Mesodermal cell (in vitro differentiated cells): Measurements from ENCODE around the gene JAGN1.
"Not testable (repeated sequence)": the region's sequence is repeated elsewhere in the genome, so short reads cannot be mapped to it uniquely, and the experiment has no call there.

Source experiments
- H3K27ac ChIP-seq: 2 replicates; pipeline ENCODE4 v1.7.0; 2013; ENCODE audit warnings: mild to moderate bottlenecking, low read depth, low read length, moderate library complexity; ENCODE audit not compliant: severe bottlenecking
- H3K36me3 ChIP-seq: 2 replicates; pipeline ENCODE4 v1.7.1; 2013; ENCODE audit warnings: mild to moderate bottlenecking, low read length, moderate library complexity; ENCODE audit not compliant: control insufficient read depth, insufficient read depth
- H3K4me1 ChIP-seq: one replicate; pipeline ENCODE4 v1.7.1; 2013; ENCODE audit warnings: mild to moderate bottlenecking, low read length; ENCODE audit not compliant: insufficient read depth, control insufficient read depth, poor library complexity, severe bottlenecking
- H3K4me3 ChIP-seq: 2 replicates; pipeline ENCODE4 v1.7.0; 2013; ENCODE audit warnings: low read length, control low read depth, mild to moderate bottlenecking; ENCODE audit not compliant: insufficient read depth, poor library complexity, severe bottlenecking; ENCODE audit errors: extremely low read depth
- H3K9me3 ChIP-seq: 2 replicates; pipeline ENCODE4 v1.7.1; 2013; ENCODE audit warnings: mild to moderate bottlenecking, low read length, moderate library complexity; ENCODE audit not compliant: control insufficient read depth
- whole genome bisulfite sequencing, 2 experiments: methylation state at CpG; one replicate each; pipeline ENCODE4 v1.1.5; 2013; ENCODE audit warnings: missing lambda C conversion rate in 2 of 2; ENCODE audit not compliant: insufficient coverage in 2 of 2; 5-methylcytosine and 5-hydroxymethylcytosine counted together

Gene JAGN1

DNA sequence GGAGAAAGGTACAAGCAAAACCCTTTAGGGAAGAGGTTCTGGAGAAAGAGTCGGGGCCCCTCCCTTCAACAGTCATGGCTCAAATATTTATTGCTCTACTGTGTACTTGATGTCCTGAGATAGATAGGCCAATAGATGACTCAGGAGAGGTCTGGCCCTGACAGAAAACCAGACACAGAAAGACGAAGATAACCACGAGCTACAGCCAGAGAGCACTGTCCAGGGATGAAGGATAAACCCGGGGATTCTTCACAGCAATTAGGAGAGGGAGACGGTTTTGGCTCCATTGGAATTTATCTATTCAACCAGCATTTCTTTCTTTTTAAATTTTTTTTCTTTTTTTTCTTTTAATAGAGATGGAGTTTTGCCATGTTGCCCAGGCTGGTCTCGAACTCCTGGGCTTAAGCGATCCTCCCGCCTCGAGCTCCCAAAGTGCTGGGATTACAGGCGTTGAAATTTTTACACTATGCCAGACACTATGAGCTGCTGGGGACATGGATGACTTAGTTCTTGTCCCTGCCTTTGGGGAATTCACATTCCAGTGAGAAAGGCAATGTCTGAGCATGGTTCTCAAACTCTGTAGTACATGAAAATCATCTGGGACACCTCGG, 5.8 kb upstream of the JAGN1 start:
- Histone ChIP-seq H3K4me3 (no peak overlapping the region), H3K9me3 (no peaks in the 10 kb centered on the region), H3K27ac (peak overlapping the region; percentile 98), H3K4me1 (peaks cover 2% of the 10 kb centered on the region), H3K36me3 (no peaks in the 10 kb centered on the region)
- 43 to 55% methylated on average over 3 to 4 of the region's 11 CpGs for WGBS, 2 experiments

- Histone ChIP-seq H3K27ac (no peak overlapping the region), H3K36me3 (no peaks in the 10 kb centered on the region)
These were observed 4.1 kb upstream of the JAGN1 start for GRCh38 chr3:9886328-9886727.

GRCh38 chr3:9887480-9887879, 2.9 kb upstream of the JAGN1 start:
- WGBS, 2 experiments, result 96 to 100% methylated on average over 2 to 4 of the region's 5 CpGs
- H3K4me1 ChIP-seq, result peaks cover 2% of the 10 kb centered on the region
- no peak overlapping the region for H3K27ac ChIP-seq
- no peak overlapping the region for H3K4me3 ChIP-seq
- no peaks in the 10 kb centered on the region for H3K9me3 ChIP-seq
- H3K36me3 ChIP-seq, result peaks cover 9% of the 10 kb centered on the region

More at GRCh38 chr3:9886328-9886727, 4.1 kb upstream of the JAGN1 start:
- Histone ChIP-seq H3K9me3 (no peaks in the 10 kb centered on the region), H3K4me3 (no peak overlapping the region), H3K4me1 (peaks cover 2% of the 10 kb centered on the region)

DNA sequence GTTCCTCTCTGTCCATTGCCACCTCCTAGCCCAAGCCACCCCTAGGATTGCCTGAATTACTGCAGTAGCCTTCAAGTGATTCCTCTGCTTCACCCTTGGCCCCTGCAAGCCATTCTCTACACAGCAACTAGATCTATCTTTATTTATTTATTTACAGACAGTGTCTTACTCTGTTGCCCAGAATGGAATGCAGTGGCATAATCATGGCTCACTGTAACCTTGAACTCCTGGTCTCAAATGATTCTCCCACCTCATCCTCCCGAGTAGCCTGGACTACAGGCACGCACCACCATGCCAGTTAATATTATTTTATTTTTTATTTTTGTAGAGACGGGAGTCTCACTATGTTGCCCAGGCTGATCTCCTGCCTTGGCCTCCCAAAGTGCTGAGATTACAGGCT, 1.9 kb upstream of the JAGN1 start:
- H3K36me3 ChIP-seq, result peaks cover 20% of the 10 kb centered on the region
- H3K9me3 ChIP-seq, result no peaks in the 10 kb centered on the region
- WGBS, 2 experiments, result 83 to 100% methylated on average over 1 of the region's 3 CpGs
- H3K4me3 ChIP-seq, result no peak overlapping the region
- H3K4me1 ChIP-seq, result no peaks in the 10 kb centered on the region
- H3K27ac ChIP-seq, result no peak overlapping the region

DNA sequence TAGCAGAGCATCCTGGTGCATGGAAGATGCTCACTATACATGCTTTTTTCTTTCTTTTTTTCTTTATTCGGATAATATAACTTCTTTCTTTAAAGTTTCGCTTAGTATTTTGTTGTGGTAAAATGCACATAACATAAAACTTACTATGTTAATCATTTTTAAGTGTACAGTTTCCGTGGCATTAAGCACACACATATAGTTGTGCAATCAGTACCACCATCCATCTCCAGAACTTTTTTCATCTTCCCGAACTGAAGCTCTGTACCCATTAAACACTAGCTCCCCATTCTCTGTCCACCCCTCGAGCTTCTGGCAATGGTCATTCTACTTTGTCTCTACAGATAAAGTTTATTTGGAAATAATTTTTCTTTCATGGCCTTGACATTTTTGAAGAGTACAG, 1.0 kb upstream of the JAGN1 start:
- WGBS, 2 experiments, result 85 to 94% methylated on average over 2 of the region's 5 CpGs
- peaks cover 29% of the 10 kb centered on the region for H3K36me3 ChIP-seq
- H3K27ac ChIP-seq, result no peak overlapping the region
- no peak overlapping the region for H3K4me3 ChIP-seq
- H3K9me3 ChIP-seq, result no peaks in the 10 kb centered on the region
- H3K4me1 ChIP-seq, result no peaks in the 10 kb centered on the region

GRCh38 chr3:9891072-9891622, 737 bp downstream of the JAGN1 start:
- Histone ChIP-seq H3K4me3 (peak overlapping the region; percentile 100), H3K36me3 (peaks cover 36% of the 10 kb centered on the region), H3K27ac (peak overlapping the region; percentile 73), H3K4me1 (no peaks in the 10 kb centered on the region), H3K9me3 (no peaks in the 10 kb centered on the region)
- 0 to 8% methylated on average over 2 to 7 of the region's 12 CpGs for WGBS, 2 experiments

- Histone ChIP-seq H3K27ac (no peak overlapping the region), H3K4me3 (no peak overlapping the region), H3K36me3 (peaks cover 36% of the 10 kb centered on the region), H3K9me3 (no peaks in the 10 kb centered on the region), H3K4me1 (no peaks in the 10 kb centered on the region)
- WGBS, 2 experiments, result 100% methylated on average over 1 of the region's 1 CpG; no CpG with 5 or more reads in 1 of the 2 experiments
These were observed 3.3 kb downstream of the JAGN1 start for GRCh38 chr3:9893739-9894138.

DNA sequence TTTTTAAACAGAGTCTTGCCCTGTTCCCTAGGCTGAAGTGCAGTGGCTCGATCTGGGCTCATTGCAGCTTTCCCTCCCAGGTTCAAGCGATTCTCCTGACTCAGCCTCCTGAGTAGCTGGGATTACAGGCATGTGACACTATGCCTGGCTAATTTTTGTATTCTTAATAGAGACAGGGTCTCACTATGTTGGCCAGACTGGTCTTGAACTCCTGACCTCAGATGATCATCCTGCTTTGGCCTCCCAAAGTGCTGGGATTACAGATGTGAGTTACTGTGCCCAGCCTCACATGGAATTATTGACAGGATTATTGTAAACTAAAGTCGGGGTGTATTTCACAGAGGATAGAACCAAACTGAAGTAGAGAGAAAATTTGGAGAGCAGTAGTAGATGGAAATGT, 5.3 kb downstream of the JAGN1 start:
- not testable (repeated sequence) for H3K4me1 ChIP-seq, H3K9me3 ChIP-seq, H3K4me3 ChIP-seq, H3K27ac ChIP-seq
- 89 to 93% methylated on average over 2 to 3 of the region's 3 CpGs for WGBS, 2 experiments
- peaks cover 36% of the 10 kb centered on the region for H3K36me3 ChIP-seq

GRCh38 chr3:9896755-9897407, 6.5 kb downstream of the JAGN1 start:
- H3K27ac ChIP-seq, H3K9me3 ChIP-seq, H3K4me1 ChIP-seq, H3K4me3 ChIP-seq: not testable (repeated sequence)
- peaks cover 31% of the 10 kb centered on the region for H3K36me3 ChIP-seq
- 90 to 96% methylated on average over 5 to 8 of the region's 10 CpGs for WGBS, 2 experiments

- Histone ChIP-seq H3K9me3 (no peaks in the 10 kb centered on the region), H3K4me3 (no peak overlapping the region), H3K36me3 (peaks cover 24% of the 10 kb centered on the region), H3K27ac (no peak overlapping the region), H3K4me1 (peaks cover 14% of the 10 kb centered on the region)
- WGBS, 2 experiments, result 83 to 94% methylated on average over 3 to 4 of the region's 4 CpGs
These were observed 7.3 kb downstream of the JAGN1 start for GRCh38 chr3:9897408-9898372.
